Coronary artery (tissue), 2 donors: ENCODE data around the gene FILIP1L.

Source experiments
- DNase-seq: peaks from one replicate; pipeline ENCODE4 v3.0.0-alpha.2; 2017; ENCODE audit warnings: low spot score
- H3K27ac ChIP-seq, 2 donors: fragments of 200-600 bp; sonication (generic); one replicate each; pipeline ENCODE4 v1.5.1; 2016 to 2019
- H3K4me3 ChIP-seq: fragments of 200-600 bp; sonication (generic); 2 replicates; pipeline ENCODE4 v1.5.1; 2016; ENCODE audit warnings: mild to moderate bottlenecking, moderate library complexity
- CTCF ChIP-seq: fragments of 200-600 bp; sonication (generic); IDR thresholded peaks from one replicate; pipeline ENCODE4 v1.5.1; 2019; ENCODE audit warnings: antibody characterized with exemption

FILIP1L gene

GRCh38 chr3:99867594-99868310 lies 246.5 kb downstream of the FILIP1L start:
- DNase-seq: no peak
- Histone ChIP-seq H3K4me3 (peak overlapping the region; percentile 78), H3K27ac (peak overlapping the region; percentile 95 to 98)
- no peak for TF ChIP-seq CTCF

- DNase-seq: no peak
- H3K4me3 ChIP-seq: peak overlapping the region; percentile 78
- H3K27ac ChIP-seq: peak overlapping the region; percentile 95 to 98
- TF ChIP-seq CTCF: no peak
These were observed 248.0 kb downstream of the FILIP1L start for GRCh38 chr3:99866261-99866761.

DNA sequence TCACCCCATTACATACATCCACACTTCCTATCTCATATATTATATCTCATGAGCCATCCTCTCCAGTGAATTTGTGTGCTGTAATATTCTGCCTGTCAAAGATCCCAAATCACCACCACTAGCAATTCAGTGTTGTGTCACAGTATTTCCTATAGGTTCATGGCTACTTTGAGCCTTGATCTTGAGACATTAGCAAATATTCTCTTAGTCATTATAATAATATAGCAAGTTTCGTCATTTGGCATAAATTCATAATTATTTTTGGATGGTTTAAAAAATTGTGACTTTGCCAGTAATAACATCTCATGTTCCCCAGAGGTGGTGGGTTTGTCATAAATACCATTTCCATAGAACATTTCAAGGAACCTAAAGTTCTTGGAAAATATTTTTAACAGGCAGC lies 249.0 kb downstream of the FILIP1L start:
- H3K4me3 ChIP-seq: peak overlapping the region; percentile 50
- no peak for DNase-seq
- no peak for TF ChIP-seq CTCF
- peak overlapping the region; percentile 87 to 98 for H3K27ac ChIP-seq

DNA sequence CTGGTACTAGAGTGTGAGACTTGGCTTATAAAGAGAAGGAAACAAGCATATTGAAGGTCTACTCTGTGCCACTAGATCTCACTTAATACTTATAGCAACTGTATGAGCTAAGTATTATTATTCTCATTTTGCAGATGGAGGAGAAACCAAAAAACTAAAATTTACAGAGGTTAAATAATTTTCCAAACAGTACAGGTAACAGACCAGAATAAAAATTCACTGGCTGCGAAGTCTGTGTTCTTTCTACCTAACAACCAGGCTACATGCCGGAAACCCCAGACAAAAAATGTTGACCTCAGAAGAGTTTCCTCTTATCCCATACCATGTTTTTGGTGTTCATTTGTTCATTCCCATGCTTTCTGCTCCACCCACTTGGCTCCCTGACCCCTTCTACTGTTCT lies 250.0 kb downstream of the FILIP1L start:
- DNase-seq: no peak
- H3K27ac ChIP-seq: peak overlapping the region; percentile 87 to 98
- no peak for TF ChIP-seq CTCF
- H3K4me3 ChIP-seq: peak overlapping the region; percentile 50

GRCh38 chr3:99863588-99863987 lies 250.7 kb downstream of the FILIP1L start:
- no peak for DNase-seq
- Histone ChIP-seq H3K27ac (peak overlapping the region; percentile 87 to 98), H3K4me3 (no peak overlapping the region)
- TF ChIP-seq CTCF: no peak

- no peak for DNase-seq
- Histone ChIP-seq H3K27ac (peak overlapping the region; percentile 87 to 98), H3K4me3 (peak overlapping the region; percentile 1)
- TF ChIP-seq CTCF: no peak
These were observed 251.3 kb downstream of the FILIP1L start for GRCh38 chr3:99863002-99863401.

GRCh38 chr3:99862208-99862607 lies 252.1 kb downstream of the FILIP1L start:
- H3K27ac ChIP-seq: peak overlapping the region; percentile 87 to 98
- TF ChIP-seq CTCF: no peak
- no peak for DNase-seq
- H3K4me3 ChIP-seq: peak overlapping the region; percentile 1
